Astrocyte of the spinal cord (primary cell): ENCODE results near the gene EXOC3L1.

Experiments used
- DNase-seq: peaks from one replicate; pipeline ENCODE4 v3.0.0; 2011; ENCODE audit warnings: low read depth, low spot score
- H3K4me3 ChIP-seq: 2 replicates; pipeline ENCODE4 v1.5.1; 2011; ENCODE audit warnings: low read depth, mild to moderate bottlenecking, low read length, moderate library complexity
- CTCF ChIP-seq: IDR thresholded peaks from 2 replicates; pipeline ENCODE4 v1.5.1; 2012; ENCODE audit warnings: low read depth, mild to moderate bottlenecking, low read length, inconsistent platforms
- in situ Hi-C: cut with HindIII; loops from 2 replicates; pipeline ENCODE4 v1.10.0; 2017; ENCODE audit warnings: low sequenced_read_pairs

EXOC3L1 gene

GRCh38 chr16:67213197-67214019, 23.5 kb upstream of the EXOC3L1 start:
- no peak for TF ChIP-seq CTCF
- H3K4me3 ChIP-seq, result no peak overlapping the region
- DNase-seq, result no peak
- in situ Hi-C loops, result no loop called here

GRCh38 chr16:67212766-67213165, 22.8 kb upstream of the EXOC3L1 start:
- no peak for DNase-seq
- TF ChIP-seq CTCF, result no peak
- in situ Hi-C loops, result no loop called here

GRCh38 chr16:67211674-67212073, 21.7 kb upstream of the EXOC3L1 start:
- no peak for DNase-seq
- TF ChIP-seq CTCF, result no peak
- in situ Hi-C loops, result no loop called here
- no peak overlapping the region for H3K4me3 ChIP-seq

More at GRCh38 chr16:67212766-67213165, 22.8 kb upstream of the EXOC3L1 start:
- no peak overlapping the region for H3K4me3 ChIP-seq

- no peak overlapping the region for H3K4me3 ChIP-seq
- TF ChIP-seq CTCF, result no peak
- DNase-seq, result no peak
- in situ Hi-C loops, result no loop called here
These were observed 20.4 kb upstream of the EXOC3L1 start for GRCh38 chr16:67210069-67210937.

GRCh38 chr16:67209565-67209964, 19.6 kb upstream of the EXOC3L1 start:
- no peak overlapping the region for H3K4me3 ChIP-seq
- in situ Hi-C loops, result no loop called here
- DNase-seq, result no peak
- TF ChIP-seq CTCF, result no peak

GRCh38 chr16:67208154-67208896, 18.4 kb upstream of the EXOC3L1 start:
- TF ChIP-seq CTCF, result no peak
- no peak overlapping the region for H3K4me3 ChIP-seq
- in situ Hi-C loops, result no loop called here
- DNase-seq, result no peak
